Right lobe of liver (tissue), 4 donors: ENCODE results near the gene SLC15A1.

Experiments
- CTCF ChIP-seq, 4 donors: fragments of 200-600 bp in 3 of 4; fragments of 450-650 bp in 1 of 4; IDR thresholded peaks; one replicate each; pipeline versions ENCODE4 v1.5.1 to v1.8.0; 2016 to 2022; ENCODE audit warnings: antibody characterized with exemption in 4 of 4, mild to moderate bottlenecking in 2 of 4
- POLR2A ChIP-seq: fragments of 450-650 bp; IDR thresholded peaks from one replicate; pipeline ENCODE4 v1.6.1; 2017; ENCODE audit warnings: antibody characterized with exemption, mild to moderate bottlenecking
- donor health status: DM: no; HTN: no; CAD: no.
- donor health status: DM: no; HTN: no; CAD: no.
- donor health status: DM: no; HTN: yes; CAD: no.

GRCh38 chr13:98755116-98755515, 2.6 kb upstream of the SLC15A1 start:
- TF ChIP-seq CTCF (IDR thresholded peaks at IDR 0.05) (no peak), POLR2A (no peak)
